HCT116 (cell line): ENCODE results near the gene GMPR2. TPM values are rescaled to one million over a fixed set of nuclear protein-coding genes. Genes with fewer than 3 reads are reported as not detected.

Source experiments
- ATAC-seq: fragments of 200-7000 bp; cut with Tn5 transposase; 2 replicates; pipeline ENCODE4 v1.9.1; 2020; ENCODE audit warnings: mild to moderate bottlenecking, moderate library complexity
- BruUV-seq: library from RNA; stranded (reverse); fragments of 400-500 nt; replicated peaks from 2 replicates; lab custom pipeline; 2021; lab: Mats Ljungman, UMichigan
- CTCF ChIA-PET: fragments of 300-600 bp; sonication (Branson Sonifier 250); formaldehyde crosslinking; loops from one replicate; lab custom pipeline; 2021; ENCODE audit warnings: antibody characterized with exemption; lab: Charles Lee
- POLR2A ChIA-PET: fragments of 300-600, 350-600 bp; sonication (Branson Sonifier 250); formaldehyde crosslinking; loops from one replicate; lab custom pipeline; 2021; ENCODE audit warnings: antibody characterized with exemption; lab: Charles Lee
- RAD21 ChIA-PET, 2 experiments: fragments of 300-600 bp; sonication (Branson Sonifier 250); formaldehyde crosslinking; loops; one replicate each; lab custom pipeline; 2023; ENCODE audit warnings: low total read pairs in 2 of 2; ENCODE audit not compliant: uncharacterized antibody in 2 of 2, unreplicated experiment in 2 of 2, low non-redundant PET in 1 of 2; lab: Charles Lee
- DNase-seq: peaks from one replicate; pipeline ENCODE4 v3.0.0-alpha.2; 2010; ENCODE audit warnings: low read depth, low spot score
- H2AFZ ChIP-seq: fragments of 200-600 bp; shearing (Covaris generic), sonication (generic); 2 replicates; pipeline ENCODE4 v1.6.1; 2017; ENCODE audit warnings: low read depth, mixed run types, mixed read lengths, antibody characterized with exemption, low read length; ENCODE audit not compliant: poor library complexity, severe bottlenecking
- H3K27ac ChIP-seq: 2 replicates; pipeline ENCODE4 v1.5.1; 2012; ENCODE audit warnings: low read depth, low read length
- H3K27me3 ChIP-seq: fragments of 200-600 bp; sonication (generic); 2 replicates; pipeline ENCODE4 v1.6.1; 2016; ENCODE audit warnings: mixed run types, low read length, mixed read lengths; ENCODE audit not compliant: insufficient read depth
- H3K36me3 ChIP-seq, 2 experiments: fragments of 200-500 bp in 1 of 2; fragments of 200-600 bp in 1 of 2; sonication (Bioruptor generic) in 1 of 2; sonication (generic) in 1 of 2; 2 replicates each; pipeline versions ENCODE4 v1.5.1 to v1.6.1; 2014 to 2016; ENCODE audit warnings: low read length in 2 of 2, inconsistent platforms in 1 of 2, mixed read lengths in 1 of 2, mixed run types in 1 of 2; ENCODE audit not compliant: insufficient read depth in 2 of 2, control insufficient read depth in 1 of 2
- H3K4me1 ChIP-seq, 2 experiments: fragments of 200-600 bp in 1 of 2; sonication (generic) in 1 of 2; 2 replicates each; pipeline versions ENCODE4 v1.5.1 to v1.6.1; 2012 to 2017; ENCODE audit warnings: low read length in 2 of 2, inconsistent platforms in 1 of 2, mild to moderate bottlenecking in 1 of 2, mixed read lengths in 1 of 2, mixed run types in 1 of 2, moderate library complexity in 1 of 2; ENCODE audit not compliant: insufficient read depth in 2 of 2, control insufficient read depth in 1 of 2
- H3K4me2 ChIP-seq: fragments of 200-600 bp; sonication (generic); 2 replicates; pipeline ENCODE4 v1.6.1; 2017; ENCODE audit warnings: mixed run types, low read length, mixed read lengths
- H3K4me3 ChIP-seq, 2 experiments: fragments of 200-600 bp in 1 of 2; sonication (generic) in 1 of 2; replicated peaks in 1 of 2; 2 replicates each; pipeline ENCODE4 v1.5.1; 2011 to 2016; ENCODE audit warnings: low read length in 2 of 2, control low read depth in 1 of 2, low read depth in 1 of 2, mild to moderate bottlenecking in 1 of 2, mixed read lengths in 1 of 2, mixed run types in 1 of 2
- H3K79me2 ChIP-seq: fragments of 200-600 bp; sonication (generic); 2 replicates; pipeline ENCODE4 v1.6.1; 2017; ENCODE audit warnings: mild to moderate bottlenecking, mixed run types, low read length, moderate library complexity, mixed read lengths; ENCODE audit not compliant: insufficient read depth
- H3K9ac ChIP-seq: fragments of 200-600 bp; sonication (generic); 2 replicates; pipeline ENCODE4 v1.6.1; 2016; ENCODE audit warnings: low read length, mixed read lengths
- H3K9me2 ChIP-seq: fragments of 200-600 bp; sonication (generic), shearing (Covaris generic); 2 replicates; pipeline ENCODE4 v1.6.1; 2017; ENCODE audit warnings: mixed run types, mild to moderate bottlenecking, moderate library complexity; ENCODE audit not compliant: insufficient read depth
- H3K9me3 ChIP-seq, 2 experiments: fragments of 200-500 bp in 1 of 2; fragments of 200-600 bp in 1 of 2; sonication (Bioruptor generic) in 1 of 2; sonication (generic) in 1 of 2; 2 replicates each; pipeline ENCODE4 v1.6.1; 2014 to 2017; ENCODE audit warnings: low read length in 2 of 2, mixed read lengths in 2 of 2, inconsistent platforms in 1 of 2, low read depth in 1 of 2, mild to moderate bottlenecking in 1 of 2, mixed run types in 1 of 2, moderate library complexity in 1 of 2; ENCODE audit not compliant: control insufficient read depth in 1 of 2, insufficient read depth in 1 of 2
- H4K20me1 ChIP-seq: fragments of 200-600 bp; sonication (generic), shearing (Covaris generic); 2 replicates; pipeline ENCODE4 v1.6.1; 2017; ENCODE audit warnings: mixed run types, mild to moderate bottlenecking, moderate library complexity; ENCODE audit not compliant: insufficient read depth
- EGR1 ChIP-seq: IDR thresholded peaks from 2 replicates; pipeline ENCODE4 v1.6.1; 2012; ENCODE audit warnings: low read depth
- EZH2phosphoT487 ChIP-seq: fragments of 200-600 bp; IDR thresholded peaks from 2 replicates; pipeline ENCODE4 v1.6.1; 2018; ENCODE audit warnings: antibody characterized with exemption, borderline replicate concordance
- FOSL1 ChIP-seq: IDR thresholded peaks from 2 replicates; pipeline ENCODE4 v1.6.1; 2012; ENCODE audit warnings: low read depth
- POLR2A ChIP-seq: IDR thresholded peaks from 2 replicates; pipeline ENCODE4 v1.7.0; 2011; ENCODE audit warnings: borderline replicate concordance; ENCODE audit not compliant: insufficient read depth, insufficient read length; ENCODE audit errors: extremely low read depth
- RAD21 ChIP-seq: IDR thresholded peaks from 2 replicates; pipeline ENCODE4 v1.6.1; 2012; ENCODE audit warnings: low read depth, mild to moderate bottlenecking
- REST ChIP-seq: IDR thresholded peaks from 2 replicates; pipeline ENCODE4 v1.6.1; 2012; ENCODE audit warnings: low read depth
- SIN3A ChIP-seq: IDR thresholded peaks from 2 replicates; pipeline ENCODE4 v1.6.1; 2012; ENCODE audit warnings: low read depth
- SRF ChIP-seq: IDR thresholded peaks from 2 replicates; pipeline ENCODE4 v1.6.1; 2012; ENCODE audit warnings: low read depth
- TCF7L2 ChIP-seq: IDR thresholded peaks from 2 replicates; pipeline ENCODE4 v1.7.0; 2011; ENCODE audit warnings: borderline replicate concordance, inconsistent platforms; ENCODE audit not compliant: insufficient read depth, insufficient read length; ENCODE audit errors: extremely low read depth
- YY1 ChIP-seq: IDR thresholded peaks from 2 replicates; pipeline ENCODE4 v1.6.1; 2011; ENCODE audit warnings: low read length, low read depth, moderate library complexity, mild to moderate bottlenecking; ENCODE audit not compliant: insufficient replicate concordance; ENCODE audit errors: extremely low read depth
- intact Hi-C: fragments of 100-400 bp; cut with micrococcal nuclease; formaldehyde crosslinking; loops from 2 replicates; pipeline ENCODE4 v1.10.0; 2022
- total RNA-seq: library from RNA; stranded (reverse); gene quantifications from one replicate; pipeline ENCODE4 v1.2.1, GENCODE V29; 2021; ENCODE audit not compliant: unreplicated experiment
- TF ChIP-seq, protein P1 (sequence below), 3 experiments: fragments of 200-600 bp in 1 of 3; sonication (generic) in 1 of 3; IDR thresholded peaks in 2 of 3; conservative IDR thresholded peaks in 1 of 3; 2 replicates each; pipeline ENCODE4 v1.5.1; 2012 to 2017; ENCODE audit warnings: low read depth in 2 of 3, low read length in 2 of 3, antibody characterized with exemption in 1 of 3, borderline replicate concordance in 1 of 3, control low read depth in 1 of 3, mild to moderate bottlenecking in 1 of 3, mixed read lengths in 1 of 3, mixed run types in 1 of 3, moderate library complexity in 1 of 3; ENCODE audit not compliant: insufficient read depth in 1 of 3

Gene GMPR2
- total RNA-seq, 1 experiment from 2014 or later, result 66.9 TPM

DNA sequence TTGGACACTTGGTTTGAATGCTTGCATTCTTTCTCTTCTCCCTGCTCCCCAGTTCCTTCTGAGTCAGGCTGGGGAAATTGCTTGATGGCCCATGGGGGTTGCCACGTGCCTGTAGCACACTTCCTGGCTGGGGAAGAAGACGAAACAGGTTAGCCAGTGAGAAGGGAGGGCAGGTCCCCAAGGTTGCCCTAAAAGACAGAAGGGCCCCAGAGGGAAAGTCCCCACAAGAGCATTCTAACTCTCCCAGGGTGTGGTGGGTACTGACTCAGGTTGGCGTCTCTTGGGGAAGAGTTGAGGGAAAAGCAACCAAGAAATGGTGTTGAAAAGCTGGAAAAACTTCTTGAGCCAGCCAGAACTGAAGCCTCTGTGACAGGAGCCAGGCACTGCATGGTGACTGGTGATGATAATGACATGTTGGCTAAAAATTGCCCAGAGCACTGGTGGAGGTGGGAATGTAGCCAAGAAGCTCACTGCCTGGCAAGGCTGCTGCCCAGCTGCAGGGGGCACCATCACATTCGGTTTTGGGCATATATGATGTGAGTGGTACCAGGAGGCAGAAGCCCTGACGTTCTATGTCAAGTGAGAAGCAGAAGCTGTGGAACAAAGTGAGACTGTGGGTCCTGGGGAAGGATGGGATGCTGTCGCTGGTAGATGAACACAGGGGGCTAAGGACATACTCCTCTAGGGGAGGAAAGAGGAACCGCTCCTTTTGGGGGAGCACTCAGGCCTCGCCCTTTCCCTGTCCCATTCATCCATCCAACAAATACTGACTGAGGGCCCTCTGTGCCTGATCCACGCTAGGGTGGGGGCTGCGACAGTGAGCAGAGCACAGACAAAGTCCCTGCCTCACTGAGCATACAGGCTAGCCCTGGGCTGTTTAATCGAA, 46.8 kb downstream of the GMPR2 start:
- ChIA-PET RAD21 (interaction anchor here in 1 of 2 experiments (0.9 kb wide), 1 partner anchor 37 kb away, joined by 4 read pairs; the partner anchor contains the start of gene TINF2), POLR2A (interaction anchor here (2.3 kb wide), 1 partner anchor 8 kb away, joined by 7 read pairs; the partner anchor contains the start of gene RABGGTA), CTCF (interaction anchor here (1.3 to 2.2 kb wide), 2 partner anchors 9 to 32 kb away, joined by 3 to 12 read pairs; partner anchors contain the start of gene RABGGTA)
- Histone ChIP-seq H3K9me2 (no peaks in the 10 kb centered on the region), H3K9ac (no peak overlapping the region), H4K20me1 (no peaks in the 10 kb centered on the region), H3K27me3 (no peaks in the 10 kb centered on the region), H3K4me3 (no peak overlapping the region), H3K9me3 (no peaks in the 10 kb centered on the region), H2AFZ (no peak overlapping the region), H3K4me2 (no peak overlapping the region), H3K4me1 (no peaks in the 10 kb centered on the region), H3K36me3 (no peaks in the 10 kb centered on the region), H3K27ac (no peak overlapping the region), H3K79me2 (no peaks in the 10 kb centered on the region)
- intact Hi-C loops, result no loop called here
- BruUV-seq, result no TSS peak
- TF ChIP-seq, protein P1, sequence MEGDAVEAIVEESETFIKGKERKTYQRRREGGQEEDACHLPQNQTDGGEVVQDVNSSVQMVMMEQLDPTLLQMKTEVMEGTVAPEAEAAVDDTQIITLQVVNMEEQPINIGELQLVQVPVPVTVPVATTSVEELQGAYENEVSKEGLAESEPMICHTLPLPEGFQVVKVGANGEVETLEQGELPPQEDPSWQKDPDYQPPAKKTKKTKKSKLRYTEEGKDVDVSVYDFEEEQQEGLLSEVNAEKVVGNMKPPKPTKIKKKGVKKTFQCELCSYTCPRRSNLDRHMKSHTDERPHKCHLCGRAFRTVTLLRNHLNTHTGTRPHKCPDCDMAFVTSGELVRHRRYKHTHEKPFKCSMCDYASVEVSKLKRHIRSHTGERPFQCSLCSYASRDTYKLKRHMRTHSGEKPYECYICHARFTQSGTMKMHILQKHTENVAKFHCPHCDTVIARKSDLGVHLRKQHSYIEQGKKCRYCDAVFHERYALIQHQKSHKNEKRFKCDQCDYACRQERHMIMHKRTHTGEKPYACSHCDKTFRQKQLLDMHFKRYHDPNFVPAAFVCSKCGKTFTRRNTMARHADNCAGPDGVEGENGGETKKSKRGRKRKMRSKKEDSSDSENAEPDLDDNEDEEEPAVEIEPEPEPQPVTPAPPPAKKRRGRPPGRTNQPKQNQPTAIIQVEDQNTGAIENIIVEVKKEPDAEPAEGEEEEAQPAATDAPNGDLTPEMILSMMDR (IDR thresholded peaks at IDR 0.05 in 2 of 3, conservative IDR thresholded peaks at IDR 0.05 in 1 of 3; ENCODE audit: borderline replicate concordance in 1 of 3, insufficient read depth in 1 of 3, low read depth in 2 of 3, low read length in 2 of 3), result peak in 2 of 3 experiments; percentile 51 to 57; a peak in 4 of 6 replicates
- TF ChIP-seq EGR1 (no peak), YY1 (no peak), SIN3A (no peak), EZH2phosphoT487 (no peak), SRF (no peak), POLR2A (no peak), RAD21 (peak; percentile 29; the same call in 1 of the 2 replicates), FOSL1 (no peak), REST (no peak), TCF7L2 (no peak)
- no peak for DNase-seq
- ATAC-seq, result peak; percentile 74
